ENCODE measurements around the gene CYFIP2. TPM values are rescaled to one million over a fixed set of nuclear protein-coding genes. Genes with fewer than 3 reads are reported as not detected.
A peak's percentile ranks its signal among the peaks of the same experiment; 100 is the strongest.

CYFIP2 gene
- total and polyA plus RNA-seq, 2 of the 13 experiments (the other 11 are each of a cell fraction or from before 2014, with no cell fraction given), result 22.6 to 30.3 TPM

GRCh38 chr5:157390551-157391297, 124.8 kb downstream of the CYFIP2 start (continued):
- TF ChIP-seq TFDP1 (CRISPR knock-in tag; IDR thresholded peaks at IDR 0.05; ENCODE audit: borderline replicate concordance) (peak; percentile 32; the same call in 1 of the 2 replicates), ZNF24 (IDR thresholded peaks at IDR 0.05) (no peak), MAFK (conservative IDR thresholded peaks at IDR 0.05 in 1 of 2, IDR thresholded peaks at IDR 0.05 in 1 of 2; ENCODE audit: low read length in 2 of 2) (no peak), THAP9 (CRISPR knock-in tag; IDR thresholded peaks at IDR 0.05; ENCODE audit: borderline replicate concordance) (no peak), HMGXB4 (CRISPR knock-in tag; IDR thresholded peaks at IDR 0.05; ENCODE audit: borderline replicate concordance in 1 of 2, low read depth in 1 of 2) (no peak), ZNF136 (CRISPR knock-in tag; IDR thresholded peaks at IDR 0.05; ENCODE audit: low read depth) (no peak), HNF1A (IDR thresholded peaks at IDR 0.05; ENCODE audit: low read depth) (no peak), HNF1A (CRISPR knock-in tag; IDR thresholded peaks at IDR 0.05; ENCODE audit: borderline replicate concordance) (0 out of 2 replicates have a peak, but pooled peaks have one; percentile 49), PITX1 (CRISPR knock-in tag; IDR thresholded peaks at IDR 0.05) (0 out of 2 replicates have a peak, but pooled peaks have one; percentile 16), PRDM4 (CRISPR knock-in tag; IDR thresholded peaks at IDR 0.05; ENCODE audit: borderline replicate concordance) (no peak), DBP (CRISPR knock-in tag; IDR thresholded peaks at IDR 0.05; ENCODE audit: not compliant biosample characterization) (no peak), NR1H2 (CRISPR knock-in tag; IDR thresholded peaks at IDR 0.05; ENCODE audit: borderline replicate concordance, low read depth) (no peak), EED (CRISPR knock-in tag; IDR thresholded peaks at IDR 0.05) (no peak)
